OCI-LY7 (cell line): ENCODE data around the gene MS4A15. TPM values are rescaled to one million over a fixed set of nuclear protein-coding genes. Genes with fewer than 3 reads are reported as not detected.

ENCODE experiments used
- BruUV-seq: library from RNA; stranded (reverse); fragments of 400-500 nt; replicated peaks from 2 replicates; lab custom pipeline; 2021; lab: Mats Ljungman, UMichigan
- CTCF ChIA-PET: fragments of 300-600 bp; sonication (Branson Sonifier 250); formaldehyde crosslinking; loops from one replicate; lab custom pipeline; 2022; ENCODE audit warnings: antibody characterized with exemption; ENCODE audit not compliant: unreplicated experiment; lab: Charles Lee
- POLR2A ChIA-PET: fragments of 300-600 bp; sonication (Branson Sonifier 250); formaldehyde crosslinking; loops from one replicate; lab custom pipeline; 2022; ENCODE audit warnings: antibody characterized with exemption; lab: Charles Lee
- DNase-seq: peaks from one replicate; pipeline ENCODE4 v3.0.0-alpha.2; 2015; ENCODE audit warnings: low spot score
- H2AFZ ChIP-seq: fragments of 200-600 bp; sonication (generic), shearing (Covaris generic); 2 replicates; pipeline ENCODE4 v1.6.1; 2014; ENCODE audit warnings: mild to moderate bottlenecking, antibody characterized with exemption, low read length, moderate library complexity
- H3K27ac ChIP-seq: fragments of 200-600 bp; sonication (generic); 2 replicates; pipeline ENCODE4 v1.5.1; 2014; ENCODE audit warnings: mixed run types, low read depth, mild to moderate bottlenecking, moderate library complexity, low read length, inconsistent platforms; ENCODE audit not compliant: poor library complexity, severe bottlenecking
- H3K36me3 ChIP-seq: fragments of 200-600 bp; sonication (generic); 2 replicates; pipeline ENCODE4 v1.6.1; 2014; ENCODE audit warnings: mild to moderate bottlenecking, antibody characterized with exemption, low read length, moderate library complexity, mixed read lengths; ENCODE audit not compliant: insufficient read depth
- H3K4me1 ChIP-seq: fragments of 200-600 bp; sonication (generic); 2 replicates; pipeline ENCODE4 v1.5.1; 2014; ENCODE audit warnings: mild to moderate bottlenecking, low read length; ENCODE audit not compliant: insufficient read depth, poor library complexity, severe bottlenecking
- H3K4me2 ChIP-seq: fragments of 200-600 bp; sonication (generic); 2 replicates; pipeline ENCODE4 v1.6.1; 2014; ENCODE audit warnings: mild to moderate bottlenecking, low read length
- H3K4me3 ChIP-seq: fragments of 200-600 bp; sonication (generic); 2 replicates; pipeline ENCODE4 v1.5.1; 2014; ENCODE audit warnings: mild to moderate bottlenecking, low read depth, low read length; ENCODE audit not compliant: poor library complexity, severe bottlenecking
- H3K79me2 ChIP-seq: fragments of 200-600 bp; sonication (generic); 2 replicates; pipeline ENCODE4 v1.6.1; 2016; ENCODE audit warnings: low read depth, mild to moderate bottlenecking, low read length, moderate library complexity, mixed read lengths; ENCODE audit not compliant: insufficient read depth
- H3K9me2 ChIP-seq: fragments of 200-600 bp; sonication (generic); 2 replicates; pipeline ENCODE4 v1.6.1; 2016; ENCODE audit warnings: mild to moderate bottlenecking, low read length, mixed read lengths; ENCODE audit not compliant: insufficient read depth
- H3K9me3 ChIP-seq: fragments of 200-600 bp; sonication (generic); 2 replicates; pipeline ENCODE4 v1.6.1; 2014; ENCODE audit warnings: mild to moderate bottlenecking, mixed run types, low read length, mixed read lengths
- H4K20me1 ChIP-seq: fragments of 200-600 bp; sonication (generic); 2 replicates; pipeline ENCODE4 v1.6.1; 2014; ENCODE audit warnings: mild to moderate bottlenecking, antibody characterized with exemption, low read length, moderate library complexity, mixed read lengths; ENCODE audit not compliant: insufficient read depth
- CTCF ChIP-seq: fragments of 200-600 bp; sonication (generic); conservative IDR thresholded peaks from 2 replicates; pipeline ENCODE4 v1.5.1; 2014; ENCODE audit warnings: mild to moderate bottlenecking, antibody characterized with exemption, low read length, moderate library complexity, mixed read lengths
- EZH2phosphoT487 ChIP-seq: fragments of 200-600 bp; sonication (generic); IDR thresholded peaks from 2 replicates; pipeline ENCODE4 v1.6.1; 2018; ENCODE audit warnings: low read depth, borderline replicate concordance, mild to moderate bottlenecking, mixed run types, antibody characterized with exemption, low read length, moderate library complexity, mixed read lengths
- intact Hi-C: fragments of 100-400 bp; cut with micrococcal nuclease; formaldehyde crosslinking; loops from one replicate; pipeline ENCODE4 v1.10.0; 2022; ENCODE audit not compliant: unreplicated experiment
- total RNA-seq, 2 experiments: library from RNA; depleted of rRNA in 1 of 2; stranded (reverse); fragments of >200 nt in 1 of 2; shearing (Covaris generic) in 1 of 2; gene quantifications; 2 replicates each; pipeline ENCODE4 v1.2.3, GENCODE V29; 2014 to 2022

Gene MS4A15
- total RNA-seq, 2 experiments from 2014 or later = not detected

- no peak overlapping the region for H3K4me2 ChIP-seq
- H3K36me3 ChIP-seq = no peaks in the 10 kb centered on the region
- BruUV-seq = no TSS peak
- no peak overlapping the region for H3K27ac ChIP-seq
- intact Hi-C loops = no loop called here
- no peaks in the 10 kb centered on the region for H3K9me2 ChIP-seq
- H4K20me1 ChIP-seq = no peaks in the 10 kb centered on the region
- no peaks in the 10 kb centered on the region for H3K79me2 ChIP-seq
- no peaks in the 10 kb centered on the region for H3K9me3 ChIP-seq
- no peak for DNase-seq
- no peaks in the 10 kb centered on the region for H3K4me1 ChIP-seq
- CTCF ChIA-PET = no interaction called here
- POLR2A ChIA-PET = interaction anchor here (1.2 kb wide), 1 partner anchor 62 kb away, joined by 3 read pairs; the partner anchor contains the start of gene MS4A8
- TF ChIP-seq CTCF (no peak), EZH2phosphoT487 (no peak)
- H2AFZ ChIP-seq = no peak overlapping the region
- no peak overlapping the region for H3K4me3 ChIP-seq
Observed at GRCh38 chr11:60761436-60762190, 4.9 kb downstream of the MS4A15 start.

- Histone ChIP-seq H4K20me1 (no peaks in the 10 kb centered on the region), H3K27ac (no peak overlapping the region), H3K4me3 (no peak overlapping the region), H3K9me2 (no peaks in the 10 kb centered on the region), H3K9me3 (no peaks in the 10 kb centered on the region), H3K36me3 (no peaks in the 10 kb centered on the region), H3K4me1 (no peaks in the 10 kb centered on the region), H3K4me2 (no peak overlapping the region), H2AFZ (no peak overlapping the region), H3K79me2 (no peaks in the 10 kb centered on the region)
- ChIA-PET CTCF (interaction anchor here (0.7 to 2.1 kb wide), 4 partner anchors 9 to 23 kb away, joined by 3 to 5 read pairs (median 4); no protein-coding TSS in a partner anchor), POLR2A (interaction anchor here (0.6 to 0.7 kb wide), 2 partner anchors 156 to 1266 kb away, joined by 3 read pairs; no protein-coding TSS in a partner anchor)
- DNase-seq = peak; percentile 39
- BruUV-seq = no TSS peak
- TF ChIP-seq EZH2phosphoT487 (no peak), CTCF (peak; percentile 72)
- intact Hi-C loops = no loop called here
Observed at GRCh38 chr11:60762851-60763691, 6.4 kb downstream of the MS4A15 start.
